SH-SY5Y (cell line): Measurements from ENCODE around the gene CASQ2.

Experiments
- GATA2 ChIP-seq: IDR thresholded peaks from 2 replicates; pipeline ENCODE4 v1.6.1; 2011; ENCODE audit warnings: mild to moderate bottlenecking, low read depth, low read length
- GATA3 ChIP-seq: IDR thresholded peaks from 2 replicates; pipeline ENCODE4 v1.6.1; 2011; ENCODE audit warnings: low read depth, mild to moderate bottlenecking, low read length, moderate library complexity

DNA sequence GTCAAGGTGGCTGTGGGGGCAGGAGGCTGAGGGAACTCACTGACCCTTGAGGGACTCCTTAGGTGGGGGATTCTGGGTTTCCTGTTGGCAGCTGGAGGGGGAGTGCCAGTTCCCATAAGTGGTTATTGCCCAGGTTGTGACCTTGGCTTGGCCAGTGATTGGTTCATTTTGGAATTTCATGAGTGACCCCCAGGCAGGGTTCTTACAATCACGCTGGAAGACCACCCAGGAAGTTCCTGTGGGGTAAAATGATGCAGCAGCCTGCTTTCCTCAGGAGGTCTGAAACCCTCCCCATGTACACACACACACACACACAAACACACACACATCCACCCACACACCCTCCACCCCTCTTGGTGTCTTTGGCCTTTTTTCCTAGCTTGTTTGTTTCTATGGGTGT, 109.9 kb downstream of the CASQ2 start:
- TF ChIP-seq GATA3 (no peak), GATA2 (no peak)
